Measurements from ENCODE around the gene ZDHHC17. TPM values are rescaled to one million over a fixed set of nuclear protein-coding genes. Genes with fewer than 3 reads are reported as not detected.

Gene ZDHHC17
- polyA plus RNA-seq, 1 of the 3 experiments (the other 2 are of a cell fraction): 28.6 TPM

GRCh38 chr12:76874491-76875190 is 110.7 kb downstream of the ZDHHC17 start:
- ChIA-PET CTCF (interaction anchor here (1.4 to 2.3 kb wide), 2 partner anchors 136 to 287 kb away, joined by 3 to 7 read pairs; no protein-coding TSS in a partner anchor), POLR2A (no interaction called here)
- H3F3A ChIP-seq (replicated peaks; ENCODE audit: insufficient read depth): no peaks in the 10 kb centered on the region
- no peak overlapping the region for H3K4me2 ChIP-seq
- H3K36me3 ChIP-seq (replicated peaks in 1 of 2; ENCODE audit: control insufficient read depth in 1 of 2, insufficient read depth in 2 of 2, low read length in 1 of 2): peaks cover 0 to 5% of the 10 kb centered on the region in 2 experiments
- 94% methylated on average over 11 of the region's 11 CpGs for WGBS (ENCODE audit: low lambda C conversion rate)
- H3K27me3 ChIP-seq (ENCODE audit: insufficient read depth): no peaks in the 10 kb centered on the region
- H3K27ac ChIP-seq (ENCODE audit: low read depth in 2 of 2, low read length in 1 of 2): no peak overlapping the region
- peaks cover 31% of the 10 kb centered on the region for H3K79me2 ChIP-seq (ENCODE audit: insufficient read depth)
- no peak overlapping the region for H2AFZ ChIP-seq (ENCODE audit: low read depth)
- H3K4me3 ChIP-seq (ENCODE audit: low read depth in 2 of 2, low read length in 1 of 2): no peak overlapping the region
- DNase-seq: no peak
- no peaks in the 10 kb centered on the region for H3K9me3 ChIP-seq
- H3K9ac ChIP-seq: no peak overlapping the region
- no peaks in the 10 kb centered on the region for H3K9me2 ChIP-seq
- H4K20me1 ChIP-seq (ENCODE audit: insufficient read depth): no peaks in the 10 kb centered on the region
- peaks cover 3 to 18% of the 10 kb centered on the region in 2 experiments; a peak in 2 of 4 replicates for H3K4me1 ChIP-seq (ENCODE audit: control insufficient read depth in 1 of 2, insufficient read depth in 2 of 2, low read depth in 1 of 2, low read length in 1 of 2)
- no peak for TF ChIP-seq POLR2AphosphoS5 (IDR thresholded peaks at IDR 0.05; ENCODE audit: low read depth, low read length)
- no peak for TF ChIP-seq MXI1 (IDR thresholded peaks at IDR 0.05; ENCODE audit: low read depth, low read length)

DNA sequence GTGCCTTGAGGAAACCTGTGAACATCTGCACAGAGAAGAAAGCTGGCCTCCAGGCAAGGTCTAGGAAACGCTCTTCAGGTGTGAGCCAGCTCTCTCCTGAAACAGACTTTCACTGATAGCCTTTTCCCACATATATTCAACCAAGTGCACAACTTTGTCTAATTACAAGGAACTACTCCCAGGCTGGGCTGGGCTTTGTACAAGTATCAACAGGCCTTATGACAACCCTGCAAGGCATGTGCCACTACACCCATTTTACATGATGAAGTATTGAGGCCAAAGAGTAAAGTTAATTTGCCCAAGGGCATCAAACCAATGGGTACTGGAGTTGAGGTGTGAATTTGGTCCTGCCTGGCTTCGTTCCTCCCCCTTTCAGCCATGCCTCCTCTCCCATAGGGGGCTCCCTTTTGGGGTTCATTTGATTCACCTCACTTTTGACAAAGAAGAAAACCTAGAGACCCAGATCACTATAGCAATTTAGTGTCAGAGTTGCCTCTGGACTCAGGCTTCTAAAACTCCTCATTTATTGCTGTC is 112.8 kb downstream of the ZDHHC17 start:
- Histone ChIP-seq H3K9ac (no peak overlapping the region), H3F3A (replicated peaks; ENCODE audit: insufficient read depth) (no peaks in the 10 kb centered on the region), H3K27me3 (ENCODE audit: insufficient read depth) (no peaks in the 10 kb centered on the region), H4K20me1 (ENCODE audit: insufficient read depth) (no peaks in the 10 kb centered on the region), H3K36me3 (replicated peaks in 1 of 2; ENCODE audit: control insufficient read depth in 1 of 2, insufficient read depth in 2 of 2, low read length in 1 of 2) (peaks cover 0 to 2% of the 10 kb centered on the region in 2 experiments), H3K4me1 (ENCODE audit: control insufficient read depth in 1 of 2, insufficient read depth in 2 of 2, low read depth in 1 of 2, low read length in 1 of 2) (peaks cover 3 to 22% of the 10 kb centered on the region in 2 experiments; a peak in 2 of 4 replicates), H3K4me3 (ENCODE audit: low read depth in 2 of 2, low read length in 1 of 2) (peak overlapping the region in 1 of 2 experiments; percentile 94; a peak in 1 of 4 replicates), H3K27ac (ENCODE audit: low read depth in 2 of 2, low read length in 1 of 2) (no peak overlapping the region), H3K9me3 (no peaks in the 10 kb centered on the region), H3K4me2 (0 out of 2 replicates have a peak overlapping the region, but pooled peaks have one; percentile 82), H3K9me2 (no peaks in the 10 kb centered on the region), H3K79me2 (ENCODE audit: insufficient read depth) (peaks cover 31% of the 10 kb centered on the region), H2AFZ (ENCODE audit: low read depth) (no peak overlapping the region)
- ChIA-PET POLR2A (no interaction called here), CTCF (no interaction called here)
- DNase-seq: no peak
- TF ChIP-seq GATA2 (CRISPR knock-in tag; IDR thresholded peaks at IDR 0.05): no peak
- WGBS (ENCODE audit: low lambda C conversion rate): 90% methylated on average over 2 of the region's 2 CpGs

DNA sequence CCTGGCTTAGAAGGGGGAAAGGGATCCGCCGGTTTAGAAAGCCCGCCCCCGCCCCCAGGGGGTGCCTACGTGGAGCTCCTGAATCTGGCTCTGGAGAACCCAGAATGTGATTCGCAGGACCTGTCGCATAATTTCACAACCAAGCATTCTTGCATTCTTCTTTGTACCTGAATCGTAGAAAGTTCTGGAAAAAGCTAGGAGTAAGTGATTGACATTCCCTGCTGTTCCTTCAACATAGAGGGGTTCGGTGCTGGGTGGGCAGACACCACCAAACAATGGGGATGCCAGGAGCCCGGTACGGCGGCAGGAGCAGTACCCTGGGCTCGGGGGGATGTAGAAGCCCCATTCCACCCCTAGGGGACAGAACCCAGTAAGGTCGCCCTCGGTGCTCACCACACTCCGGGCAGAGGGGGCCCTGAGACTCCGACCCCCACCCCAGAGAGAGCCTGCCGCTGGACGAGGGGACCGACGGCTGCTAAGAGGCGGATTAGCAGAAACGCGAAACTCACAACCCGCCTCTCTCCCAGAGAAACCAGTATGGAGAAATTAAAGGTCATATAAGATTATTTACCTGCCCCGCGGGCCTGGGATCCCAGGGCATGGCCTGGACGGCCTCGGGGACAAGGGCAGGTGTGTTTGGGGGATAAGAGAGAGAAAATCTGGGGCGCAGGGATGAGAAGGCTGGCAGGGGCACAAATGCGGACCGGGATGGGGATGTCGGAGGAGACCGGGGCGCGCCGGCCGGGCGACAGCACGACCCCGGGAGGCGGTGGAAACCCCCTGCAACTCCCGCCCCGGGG is 114.4 kb downstream of the ZDHHC17 start:
- CTCF ChIA-PET: interaction anchor here (0.9 to 3.5 kb wide), 7 partner anchors 13 to 257 kb away, joined by 3 to 20 read pairs (median 3); no protein-coding TSS in a partner anchor
- POLR2A ChIA-PET: interaction anchor here (0.5 to 1.8 kb wide), 5 partner anchors 110 to 1328 kb away, joined by 3 to 9 read pairs (median 3); partner anchors contain the start of gene ZDHHC17
- TF ChIP-seq YY1 (IDR thresholded peaks at IDR 0.05; ENCODE audit: low read depth): no peak
- TF ChIP-seq, protein P1, sequence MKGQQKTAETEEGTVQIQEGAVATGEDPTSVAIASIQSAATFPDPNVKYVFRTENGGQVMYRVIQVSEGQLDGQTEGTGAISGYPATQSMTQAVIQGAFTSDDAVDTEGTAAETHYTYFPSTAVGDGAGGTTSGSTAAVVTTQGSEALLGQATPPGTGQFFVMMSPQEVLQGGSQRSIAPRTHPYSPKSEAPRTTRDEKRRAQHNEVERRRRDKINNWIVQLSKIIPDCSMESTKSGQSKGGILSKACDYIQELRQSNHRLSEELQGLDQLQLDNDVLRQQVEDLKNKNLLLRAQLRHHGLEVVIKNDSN (IDR thresholded peaks at IDR 0.05; ENCODE audit: borderline replicate concordance, low read depth): no peak
- no peak for TF ChIP-seq EZH2phosphoT487 (IDR thresholded peaks at IDR 0.05; ENCODE audit: borderline replicate concordance, low read depth)
- TF ChIP-seq CHD2 (IDR thresholded peaks at IDR 0.05; ENCODE audit: low read length, partially characterized antibody): no peak
- TF ChIP-seq RAD21 (IDR thresholded peaks at IDR 0.05; ENCODE audit: low read length): 0 out of 2 replicates have a peak, but pooled peaks have one; percentile 3
- TF ChIP-seq, protein P2, sequence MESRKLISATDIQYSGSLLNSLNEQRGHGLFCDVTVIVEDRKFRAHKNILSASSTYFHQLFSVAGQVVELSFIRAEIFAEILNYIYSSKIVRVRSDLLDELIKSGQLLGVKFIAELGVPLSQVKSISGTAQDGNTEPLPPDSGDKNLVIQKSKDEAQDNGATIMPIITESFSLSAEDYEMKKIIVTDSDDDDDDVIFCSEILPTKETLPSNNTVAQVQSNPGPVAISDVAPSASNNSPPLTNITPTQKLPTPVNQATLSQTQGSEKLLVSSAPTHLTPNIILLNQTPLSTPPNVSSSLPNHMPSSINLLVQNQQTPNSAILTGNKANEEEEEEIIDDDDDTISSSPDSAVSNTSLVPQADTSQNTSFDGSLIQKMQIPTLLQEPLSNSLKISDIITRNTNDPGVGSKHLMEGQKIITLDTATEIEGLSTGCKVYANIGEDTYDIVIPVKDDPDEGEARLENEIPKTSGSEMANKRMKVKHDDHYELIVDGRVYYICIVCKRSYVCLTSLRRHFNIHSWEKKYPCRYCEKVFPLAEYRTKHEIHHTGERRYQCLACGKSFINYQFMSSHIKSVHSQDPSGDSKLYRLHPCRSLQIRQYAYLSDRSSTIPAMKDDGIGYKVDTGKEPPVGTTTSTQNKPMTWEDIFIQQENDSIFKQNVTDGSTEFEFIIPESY (IDR thresholded peaks at IDR 0.05; ENCODE audit: borderline replicate concordance, low read depth): no peak
- TF ChIP-seq, protein P3, sequence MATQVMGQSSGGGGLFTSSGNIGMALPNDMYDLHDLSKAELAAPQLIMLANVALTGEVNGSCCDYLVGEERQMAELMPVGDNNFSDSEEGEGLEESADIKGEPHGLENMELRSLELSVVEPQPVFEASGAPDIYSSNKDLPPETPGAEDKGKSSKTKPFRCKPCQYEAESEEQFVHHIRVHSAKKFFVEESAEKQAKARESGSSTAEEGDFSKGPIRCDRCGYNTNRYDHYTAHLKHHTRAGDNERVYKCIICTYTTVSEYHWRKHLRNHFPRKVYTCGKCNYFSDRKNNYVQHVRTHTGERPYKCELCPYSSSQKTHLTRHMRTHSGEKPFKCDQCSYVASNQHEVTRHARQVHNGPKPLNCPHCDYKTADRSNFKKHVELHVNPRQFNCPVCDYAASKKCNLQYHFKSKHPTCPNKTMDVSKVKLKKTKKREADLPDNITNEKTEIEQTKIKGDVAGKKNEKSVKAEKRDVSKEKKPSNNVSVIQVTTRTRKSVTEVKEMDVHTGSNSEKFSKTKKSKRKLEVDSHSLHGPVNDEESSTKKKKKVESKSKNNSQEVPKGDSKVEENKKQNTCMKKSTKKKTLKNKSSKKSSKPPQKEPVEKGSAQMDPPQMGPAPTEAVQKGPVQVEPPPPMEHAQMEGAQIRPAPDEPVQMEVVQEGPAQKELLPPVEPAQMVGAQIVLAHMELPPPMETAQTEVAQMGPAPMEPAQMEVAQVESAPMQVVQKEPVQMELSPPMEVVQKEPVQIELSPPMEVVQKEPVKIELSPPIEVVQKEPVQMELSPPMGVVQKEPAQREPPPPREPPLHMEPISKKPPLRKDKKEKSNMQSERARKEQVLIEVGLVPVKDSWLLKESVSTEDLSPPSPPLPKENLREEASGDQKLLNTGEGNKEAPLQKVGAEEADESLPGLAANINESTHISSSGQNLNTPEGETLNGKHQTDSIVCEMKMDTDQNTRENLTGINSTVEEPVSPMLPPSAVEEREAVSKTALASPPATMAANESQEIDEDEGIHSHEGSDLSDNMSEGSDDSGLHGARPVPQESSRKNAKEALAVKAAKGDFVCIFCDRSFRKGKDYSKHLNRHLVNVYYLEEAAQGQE (IDR thresholded peaks at IDR 0.05; ENCODE audit: low read depth, low read length): peak; percentile 13; the same call in 1 of the 2 replicates

More for the DNA sequence above, 114.4 kb downstream of the ZDHHC17 start:
- Histone ChIP-seq H3K9ac (peak overlapping the region; percentile 90), H3K4me3 (ENCODE audit: low read depth in 2 of 2, low read length in 1 of 2) (peak overlapping the region; percentile 89 to 94), H3K4me2 (peak overlapping the region; percentile 82), H3K9me2 (no peaks in the 10 kb centered on the region), H3F3A (replicated peaks; ENCODE audit: insufficient read depth) (no peaks in the 10 kb centered on the region), H3K9me3 (no peaks in the 10 kb centered on the region), H3K4me1 (ENCODE audit: control insufficient read depth in 1 of 2, insufficient read depth in 2 of 2, low read depth in 1 of 2, low read length in 1 of 2) (peaks cover 3 to 22% of the 10 kb centered on the region in 2 experiments; a peak in 2 of 4 replicates), H2AFZ (ENCODE audit: low read depth) (peak overlapping the region; percentile 80), H3K36me3 (replicated peaks in 1 of 2; ENCODE audit: control insufficient read depth in 1 of 2, insufficient read depth in 2 of 2, low read length in 1 of 2) (peaks cover 0 to 2% of the 10 kb centered on the region in 2 experiments), H3K27me3 (ENCODE audit: insufficient read depth) (no peaks in the 10 kb centered on the region), H3K27ac (ENCODE audit: low read depth in 2 of 2, low read length in 1 of 2) (peak overlapping the region; percentile 51 to 85), H4K20me1 (ENCODE audit: insufficient read depth) (no peaks in the 10 kb centered on the region), H3K79me2 (ENCODE audit: insufficient read depth) (peaks cover 26% of the 10 kb centered on the region)
- peak; percentile 77 for DNase-seq
- WGBS (ENCODE audit: low lambda C conversion rate): 2% methylated on average over 37 of the region's 44 CpGs

All from SK-N-SH (cell line).